Measurements from ENCODE around the gene BPIFB3. TPM values are rescaled to one million over a fixed set of nuclear protein-coding genes. Genes with fewer than 3 reads are reported as not detected.

BPIFB3 gene
- total and polyA plus RNA-seq, 2 of the 4 experiments (the other 2 are of a cell fraction): not detected

DNA sequence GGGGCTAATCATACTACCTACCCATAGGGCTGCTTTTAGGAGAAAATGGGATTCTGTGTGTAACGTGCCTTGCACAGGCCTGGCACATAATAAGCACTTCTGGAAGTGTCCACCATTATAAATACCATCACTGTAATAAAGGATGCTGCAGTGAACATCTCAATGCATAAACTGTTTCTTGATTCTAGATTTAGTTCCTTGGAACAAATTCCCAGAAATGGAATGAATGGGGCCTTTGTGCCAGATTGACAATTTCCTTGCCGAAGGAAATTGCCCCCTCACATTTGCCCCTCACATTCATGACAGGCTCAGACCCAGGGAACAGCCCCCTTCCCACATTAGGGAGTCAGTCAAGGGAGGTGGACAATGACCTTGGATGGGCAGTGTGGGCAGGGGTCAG, 55.0 kb downstream of the BPIFB3 start:
- dilution Hi-C loops (cut with HindIII; ENCODE audit: low sequenced_read_pairs, unreplicated experiment): no loop called here
- WGBS, 2 experiments (ENCODE audit: extremely low coverage in 2 of 2, insufficient read length in 1 of 2): no CpG with 5 or more reads among the region's 2 CpGs
- no TSS peak for BruUV-seq (replicated peaks)

More for the DNA sequence above, 55.0 kb downstream of the BPIFB3 start:
- Histone ChIP-seq H2AFZ (replicated peaks; ENCODE audit: low read length, poor library complexity) (no peak overlapping the region), H3K23ac (ENCODE audit: low read depth, low read length) (no peak overlapping the region), H3K27ac (ENCODE audit: insufficient read depth, low read length) (no peak overlapping the region), H2BK120ac (ENCODE audit: low read depth, low read length) (no peak overlapping the region), H2AK9ac (replicated peaks; ENCODE audit: low read depth, low read length, poor library complexity) (no peak overlapping the region), H2BK5ac (ENCODE audit: low read depth, low read length, poor library complexity, severe bottlenecking) (no peak overlapping the region), H2BK15ac (ENCODE audit: low read depth, low read length) (no peak overlapping the region), H2AK5ac (ENCODE audit: low read depth, low read length) (no peak overlapping the region), H2BK20ac (ENCODE audit: low read depth, low read length) (no peak overlapping the region), H4K8ac (ENCODE audit: low read depth in 2 of 2, low read length in 2 of 2) (no peak overlapping the region), H3K79me1 (ENCODE audit: low read depth in 1 of 2, low read length in 2 of 2) (no peaks in the 10 kb centered on the region), H3K9ac (ENCODE audit: low read depth, low read length) (no peak overlapping the region), H4K5ac (ENCODE audit: low read depth, low read length) (no peak overlapping the region), H3K9me3 (ENCODE audit: control insufficient read depth, insufficient read depth, low read length) (no peaks in the 10 kb centered on the region), H3K36me3 (ENCODE audit: control insufficient read depth, insufficient read depth, low read length) (no peaks in the 10 kb centered on the region), H3K9me1 (ENCODE audit: insufficient read depth, low read length) (0 out of 2 replicates have a peak, but pooled peaks cover 3% of the 10 kb centered on the region), H3K4me2 (ENCODE audit: low read depth, low read length) (no peak overlapping the region), H3K14ac (replicated peaks; ENCODE audit: low read depth, low read length) (no peak overlapping the region), H3K56ac (ENCODE audit: extremely low read depth, insufficient read depth, low read length) (no peak overlapping the region), H4K20me1 (ENCODE audit: insufficient read depth, low read length) (no peaks in the 10 kb centered on the region), H3K18ac (ENCODE audit: low read depth, low read length) (no peak overlapping the region), H3K4me1 (ENCODE audit: control insufficient read depth, insufficient read depth, low read length) (no peaks in the 10 kb centered on the region), H3K4ac (ENCODE audit: low read depth, low read length) (no peak overlapping the region), H4K91ac (ENCODE audit: insufficient read depth, low read depth, low read length) (no peak overlapping the region), H3K4me3 (ENCODE audit: insufficient read depth, low read depth, low read length) (no peak overlapping the region), H3K27me3 (ENCODE audit: control insufficient read depth, insufficient read depth, low read length) (peaks cover 3% of the 10 kb centered on the region; the same call in 1 of the 2 replicates)
- POLR2A ChIA-PET (ENCODE audit: unreplicated experiment): no interaction called here
- intact Hi-C loops (cut with micrococcal nuclease) (no loop called here), in situ Hi-C loops (cut with MboI; ENCODE audit: low sequenced_read_pairs) (no loop called here)
- CTCF ChIA-PET: no interaction called here
- TF ChIP-seq FOS (IDR thresholded peaks at IDR 0.05; ENCODE audit: low read depth, low read length) (no peak), CHD1 (IDR thresholded peaks at IDR 0.05; ENCODE audit: low read depth, low read length) (no peak), MAZ (IDR thresholded peaks at IDR 0.05; ENCODE audit: borderline replicate concordance, low read depth, low read length) (no peak), CEBPB (IDR thresholded peaks at IDR 0.05; ENCODE audit: low read depth, low read length) (no peak), RCOR1 (IDR thresholded peaks at IDR 0.05; ENCODE audit: insufficient replicate concordance, low read length) (no peak), USF2 (IDR thresholded peaks at IDR 0.05; ENCODE audit: low read depth, low read length) (no peak)
- DNase-seq (no peak), ATAC-seq (ENCODE audit: low read depth) (no peak)

All from IMR-90 (cell line).